Neural cell (in vitro differentiated cells): ENCODE data around the gene RPRD1B.

Experiments
- CTCF ChIP-seq: fragments of 450-650 bp; IDR thresholded peaks from 2 replicates; pipeline ENCODE4 v1.5.1; 2014; ENCODE audit warnings: antibody characterized with exemption, mild to moderate bottlenecking, moderate library complexity; ENCODE audit not compliant: poor library complexity, severe bottlenecking
- EP300 ChIP-seq: fragments of 450-650 bp; conservative IDR thresholded peaks from 2 replicates; pipeline ENCODE4 v1.6.1; 2014; ENCODE audit warnings: antibody characterized with exemption, mild to moderate bottlenecking, moderate library complexity; ENCODE audit not compliant: poor library complexity, severe bottlenecking
- EZH2 ChIP-seq: fragments of 200-600, 300-800 bp; shearing (Covaris generic), sonication (generic); IDR thresholded peaks from 2 replicates; pipeline ENCODE4 v1.6.1; 2014; ENCODE audit warnings: antibody characterized with exemption, low read length, borderline replicate concordance, mild to moderate bottlenecking; ENCODE audit not compliant: insufficient read depth, poor library complexity, severe bottlenecking
- MXI1 ChIP-seq: fragments of 450-650 bp; conservative IDR thresholded peaks from 2 replicates; pipeline ENCODE4 v1.6.1; 2014; ENCODE audit warnings: antibody characterized with exemption, mild to moderate bottlenecking; ENCODE audit not compliant: poor library complexity, severe bottlenecking
- POLR2AphosphoS5 ChIP-seq: IDR thresholded peaks from 2 replicates; pipeline ENCODE4 v1.6.1; 2012
- RAD21 ChIP-seq: fragments of 450-650 bp; conservative IDR thresholded peaks from 2 replicates; pipeline ENCODE4 v1.6.1; 2014; ENCODE audit warnings: antibody characterized with exemption, mild to moderate bottlenecking, moderate library complexity
- SMC3 ChIP-seq: fragments of 450-650 bp; conservative IDR thresholded peaks from 2 replicates; pipeline ENCODE4 v1.6.1; 2014; ENCODE audit warnings: antibody characterized with exemption, mild to moderate bottlenecking, moderate library complexity; ENCODE audit not compliant: poor library complexity
- TAF1 ChIP-seq: IDR thresholded peaks from 2 replicates; pipeline ENCODE4 v1.6.1; 2012; ENCODE audit warnings: low read depth
- TF ChIP-seq, protein P1 (sequence below): IDR thresholded peaks from 2 replicates; pipeline ENCODE4 v1.6.1; 2012; ENCODE audit warnings: borderline replicate concordance

GRCh38 chr20:38033330-38034107, at the start of gene RPRD1B, which contains the start of gene TTI1:
- TF ChIP-seq CTCF, result peak; percentile 18
- TF ChIP-seq EP300, result peak; percentile 33
- peak; percentile 71 for TF ChIP-seq POLR2AphosphoS5
- TF ChIP-seq, protein P1, sequence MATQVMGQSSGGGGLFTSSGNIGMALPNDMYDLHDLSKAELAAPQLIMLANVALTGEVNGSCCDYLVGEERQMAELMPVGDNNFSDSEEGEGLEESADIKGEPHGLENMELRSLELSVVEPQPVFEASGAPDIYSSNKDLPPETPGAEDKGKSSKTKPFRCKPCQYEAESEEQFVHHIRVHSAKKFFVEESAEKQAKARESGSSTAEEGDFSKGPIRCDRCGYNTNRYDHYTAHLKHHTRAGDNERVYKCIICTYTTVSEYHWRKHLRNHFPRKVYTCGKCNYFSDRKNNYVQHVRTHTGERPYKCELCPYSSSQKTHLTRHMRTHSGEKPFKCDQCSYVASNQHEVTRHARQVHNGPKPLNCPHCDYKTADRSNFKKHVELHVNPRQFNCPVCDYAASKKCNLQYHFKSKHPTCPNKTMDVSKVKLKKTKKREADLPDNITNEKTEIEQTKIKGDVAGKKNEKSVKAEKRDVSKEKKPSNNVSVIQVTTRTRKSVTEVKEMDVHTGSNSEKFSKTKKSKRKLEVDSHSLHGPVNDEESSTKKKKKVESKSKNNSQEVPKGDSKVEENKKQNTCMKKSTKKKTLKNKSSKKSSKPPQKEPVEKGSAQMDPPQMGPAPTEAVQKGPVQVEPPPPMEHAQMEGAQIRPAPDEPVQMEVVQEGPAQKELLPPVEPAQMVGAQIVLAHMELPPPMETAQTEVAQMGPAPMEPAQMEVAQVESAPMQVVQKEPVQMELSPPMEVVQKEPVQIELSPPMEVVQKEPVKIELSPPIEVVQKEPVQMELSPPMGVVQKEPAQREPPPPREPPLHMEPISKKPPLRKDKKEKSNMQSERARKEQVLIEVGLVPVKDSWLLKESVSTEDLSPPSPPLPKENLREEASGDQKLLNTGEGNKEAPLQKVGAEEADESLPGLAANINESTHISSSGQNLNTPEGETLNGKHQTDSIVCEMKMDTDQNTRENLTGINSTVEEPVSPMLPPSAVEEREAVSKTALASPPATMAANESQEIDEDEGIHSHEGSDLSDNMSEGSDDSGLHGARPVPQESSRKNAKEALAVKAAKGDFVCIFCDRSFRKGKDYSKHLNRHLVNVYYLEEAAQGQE, result peak; percentile 73
- no peak for TF ChIP-seq EZH2
- TF ChIP-seq MXI1, result peak; percentile 100
- peak; percentile 55 for TF ChIP-seq SMC3
- TF ChIP-seq TAF1, result no peak
- TF ChIP-seq RAD21, result peak; percentile 38
